ENCODE results near the gene AHNAK. TPM values are rescaled to one million over a fixed set of nuclear protein-coding genes. Genes with fewer than 3 reads are reported as not detected.
"Not testable (repeated sequence)": the region's sequence is repeated elsewhere in the genome, so short reads cannot be mapped to it uniquely, and the experiment has no call there.

Gene AHNAK
- total RNA-seq, 1 donor from 2014 or later, result 485 TPM

GRCh38 chr11:62401811-62402210 lies 144.8 kb downstream of the AHNAK start:
- peak; percentile 43 for DNase-seq (ENCODE audit: low spot score)
- intact Hi-C loops (cut with DNase I), result no loop called here

DNA sequence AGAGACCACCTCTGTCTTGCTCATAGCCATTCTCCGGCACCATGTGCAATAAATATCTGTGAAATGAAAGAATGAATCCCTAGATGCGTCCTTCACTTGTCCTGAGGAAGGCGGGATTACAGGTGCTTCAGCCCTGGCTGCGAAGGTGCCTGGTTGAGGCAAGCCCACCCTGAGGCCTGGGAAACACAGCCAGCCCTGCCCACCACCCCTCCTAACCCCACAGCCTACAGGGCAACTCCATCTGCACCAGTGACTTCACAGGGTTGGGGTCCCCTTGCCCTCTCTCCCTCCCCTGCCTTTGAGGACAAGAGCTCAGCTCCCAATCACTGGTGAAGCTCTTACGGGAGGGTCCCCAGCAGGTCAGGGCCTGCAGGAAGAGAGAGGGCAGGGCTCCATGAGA lies 145.2 kb downstream of the AHNAK start:
- intact Hi-C loops (cut with DNase I), result no loop called here
- no peak for DNase-seq (ENCODE audit: low spot score)

DNA sequence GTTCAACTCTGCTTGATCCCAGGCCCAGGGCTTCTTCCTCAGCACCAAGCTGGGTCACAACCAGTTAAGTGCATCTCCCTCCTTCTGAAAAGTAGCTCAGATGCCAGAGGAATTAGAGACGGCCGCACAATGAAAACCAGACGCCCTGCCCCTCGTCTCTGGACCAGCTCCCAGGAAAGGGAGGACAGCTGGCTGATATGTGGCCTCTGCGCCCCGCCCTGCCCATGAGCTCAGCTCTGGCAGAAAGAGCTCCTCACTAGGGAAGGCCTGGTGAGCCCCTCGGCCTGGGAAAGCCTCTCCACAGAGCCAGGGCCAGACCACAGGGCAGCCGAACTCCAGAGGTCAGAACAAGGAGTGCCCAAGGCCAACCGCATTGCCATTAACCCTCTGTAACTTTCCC lies 145.8 kb downstream of the AHNAK start:
- peak; percentile 87 for DNase-seq (ENCODE audit: low spot score)
- intact Hi-C loops (cut with DNase I), result no loop called here

DNA sequence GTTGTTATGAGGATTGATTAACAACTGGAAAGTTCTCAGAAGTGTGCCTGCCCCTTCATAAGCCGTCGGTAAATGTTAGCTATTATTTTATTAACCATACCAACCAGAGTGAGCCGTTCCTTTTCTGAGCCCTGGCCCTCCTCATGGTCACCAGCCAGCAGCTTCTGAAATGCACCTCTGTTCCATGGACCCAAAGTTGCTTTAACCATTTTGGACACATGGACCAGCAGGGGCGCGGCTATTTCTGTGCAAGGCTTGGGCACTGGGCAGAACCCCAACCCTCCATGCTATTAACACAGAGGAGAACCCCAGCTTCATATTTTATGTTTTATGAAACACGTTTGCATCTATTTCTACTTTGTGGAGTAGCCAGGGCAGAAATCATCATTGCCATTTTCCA lies 146.3 kb downstream of the AHNAK start:
- no peak for DNase-seq (ENCODE audit: low spot score)
- intact Hi-C loops (cut with DNase I), result no loop called here

DNA sequence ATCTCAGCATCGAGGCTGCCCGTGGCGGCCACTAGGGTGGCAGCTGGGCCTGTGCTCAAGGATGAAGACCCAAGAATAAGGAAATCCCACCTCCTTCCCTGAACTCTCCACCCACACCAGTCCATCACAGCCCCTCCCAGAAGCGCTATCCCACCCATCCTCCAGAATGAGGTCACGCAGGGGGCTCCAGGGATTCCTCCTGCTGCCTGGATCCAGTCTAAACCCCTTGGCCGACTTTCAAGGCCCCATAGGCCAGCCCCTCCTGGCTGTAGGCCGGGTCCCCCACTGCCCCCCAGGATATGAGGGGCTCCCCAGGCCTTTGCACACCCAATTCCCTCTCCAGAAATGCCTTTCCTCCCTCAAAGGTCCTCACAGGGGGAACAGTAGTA lies 146.7 kb downstream of the AHNAK start:
- DNase-seq (ENCODE audit: low spot score), result no peak
- intact Hi-C loops (cut with DNase I), result loop anchor here (2.0 to 5.0 kb wide), 4 partner anchors 102 to 462 kb away; no protein-coding TSS in a partner anchor

DNA sequence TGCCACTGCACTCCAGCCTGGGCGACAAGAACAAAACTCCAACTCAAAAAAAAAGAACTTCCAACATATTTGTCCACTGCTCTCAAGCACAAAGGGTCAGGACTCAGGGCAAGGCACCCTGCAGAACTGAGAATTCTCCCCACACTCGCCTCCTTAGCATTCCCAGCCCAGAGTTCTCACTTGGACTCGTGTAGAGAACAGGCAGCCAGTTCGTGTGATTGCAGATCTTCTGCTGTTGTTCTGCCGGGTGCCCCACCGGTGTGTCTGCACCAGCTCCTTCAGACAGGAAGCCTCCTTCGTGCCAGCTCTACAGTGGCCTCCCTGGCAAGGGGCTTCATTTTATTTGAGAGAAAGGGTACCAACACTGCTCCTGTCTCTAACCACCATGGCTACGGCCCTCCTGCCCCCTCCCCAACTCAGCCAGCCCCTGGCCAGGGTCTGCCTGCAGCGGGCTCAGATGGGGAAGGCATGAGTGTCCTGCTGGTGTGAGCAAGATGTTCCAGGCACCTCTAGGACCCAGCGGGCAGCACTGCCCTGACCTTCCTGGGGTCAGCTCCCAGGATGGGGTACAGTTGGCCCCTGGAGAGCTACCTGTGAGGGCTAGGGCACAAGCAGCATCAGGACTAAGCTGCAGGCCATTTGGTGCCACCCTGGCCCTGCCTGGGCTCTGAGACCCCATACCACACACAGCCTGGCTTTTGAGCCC lies 147.3 kb downstream of the AHNAK start:
- no peak for DNase-seq (ENCODE audit: low spot score)
- intact Hi-C loops (cut with DNase I), result loop anchor here (2.0 to 5.0 kb wide), 4 partner anchors 103 to 463 kb away; no protein-coding TSS in a partner anchor

GRCh38 chr11:62398011-62398994 lies 148.3 kb downstream of the AHNAK start:
- intact Hi-C loops (cut with DNase I), result loop anchor here (2.0 to 5.0 kb wide), 4 partner anchors 104 to 464 kb away; no protein-coding TSS in a partner anchor
- no peak for DNase-seq (ENCODE audit: low spot score)

DNA sequence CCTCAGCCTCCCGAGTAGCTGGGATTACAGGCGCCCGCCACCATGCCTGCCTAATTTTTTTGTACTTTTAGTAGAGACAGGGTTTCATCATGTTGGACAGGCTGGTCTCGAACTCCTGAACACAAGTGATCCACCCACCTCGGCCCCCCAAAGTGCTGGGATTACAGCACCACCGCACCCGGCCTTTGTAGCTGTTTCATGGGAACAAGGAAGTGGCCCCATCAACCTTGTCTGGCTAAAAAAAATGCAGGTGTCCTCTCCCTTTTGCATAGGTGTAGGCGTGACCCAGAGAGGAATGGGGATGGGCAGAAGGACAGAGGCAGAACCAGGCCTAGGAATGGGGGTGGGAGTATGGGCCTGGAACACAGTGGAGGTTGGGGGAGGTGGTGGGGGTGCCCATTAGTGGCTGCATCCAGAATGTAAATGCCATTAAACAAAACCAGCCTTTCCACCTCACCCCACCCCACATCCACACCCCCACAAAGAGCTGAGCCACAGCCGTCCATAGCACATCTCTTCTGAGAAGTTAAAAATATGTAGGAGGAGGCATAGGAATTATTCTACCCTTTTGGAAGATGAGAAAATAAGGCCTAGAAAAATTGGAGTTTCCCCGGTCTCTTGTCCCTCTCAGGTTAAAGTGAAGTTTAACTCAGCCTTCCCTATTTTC lies 150.6 kb downstream of the AHNAK start:
- no peak for DNase-seq (ENCODE audit: low spot score)
- intact Hi-C loops (cut with DNase I), result loop anchor here (5.0 kb wide), 3 partner anchors 106 to 466 kb away; no protein-coding TSS in a partner anchor

GRCh38 chr11:62394825-62395538 lies 151.6 kb downstream of the AHNAK start:
- DNase-seq (ENCODE audit: low spot score), result peak; percentile 85
- intact Hi-C loops (cut with DNase I), result loop anchor here (5.0 kb wide), 3 partner anchors 107 to 467 kb away; no protein-coding TSS in a partner anchor

- intact Hi-C loops (cut with DNase I), result no loop called here
- no peak for DNase-seq (ENCODE audit: low spot score)
Observed at GRCh38 chr11:62393735-62394134, 152.9 kb downstream of the AHNAK start.

GRCh38 chr11:62393061-62393611 lies 153.5 kb downstream of the AHNAK start:
- DNase-seq (ENCODE audit: low spot score), result no peak
- intact Hi-C loops (cut with DNase I), result no loop called here

DNA sequence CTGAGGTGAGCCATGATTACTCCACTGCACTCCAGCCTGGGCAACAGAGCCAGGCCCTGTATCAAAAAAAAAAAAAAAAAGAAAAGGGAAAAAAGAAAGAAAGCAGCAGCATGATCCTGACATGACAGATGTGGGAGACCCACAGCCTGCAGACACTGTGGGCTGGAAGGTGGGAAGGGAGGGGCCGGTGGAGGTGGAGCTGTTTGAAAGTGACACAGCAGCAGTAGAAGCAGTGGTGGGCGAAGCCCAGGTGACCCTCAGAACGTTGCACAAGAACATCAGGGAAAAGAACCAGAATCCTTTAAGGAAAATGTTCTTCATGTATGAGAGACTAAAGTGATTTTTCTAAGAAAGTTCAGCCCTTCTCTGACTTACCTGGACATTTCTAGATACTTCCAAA lies 154.1 kb downstream of the AHNAK start:
- intact Hi-C loops (cut with DNase I), result no loop called here
- no peak for DNase-seq (ENCODE audit: low spot score)

DNA sequence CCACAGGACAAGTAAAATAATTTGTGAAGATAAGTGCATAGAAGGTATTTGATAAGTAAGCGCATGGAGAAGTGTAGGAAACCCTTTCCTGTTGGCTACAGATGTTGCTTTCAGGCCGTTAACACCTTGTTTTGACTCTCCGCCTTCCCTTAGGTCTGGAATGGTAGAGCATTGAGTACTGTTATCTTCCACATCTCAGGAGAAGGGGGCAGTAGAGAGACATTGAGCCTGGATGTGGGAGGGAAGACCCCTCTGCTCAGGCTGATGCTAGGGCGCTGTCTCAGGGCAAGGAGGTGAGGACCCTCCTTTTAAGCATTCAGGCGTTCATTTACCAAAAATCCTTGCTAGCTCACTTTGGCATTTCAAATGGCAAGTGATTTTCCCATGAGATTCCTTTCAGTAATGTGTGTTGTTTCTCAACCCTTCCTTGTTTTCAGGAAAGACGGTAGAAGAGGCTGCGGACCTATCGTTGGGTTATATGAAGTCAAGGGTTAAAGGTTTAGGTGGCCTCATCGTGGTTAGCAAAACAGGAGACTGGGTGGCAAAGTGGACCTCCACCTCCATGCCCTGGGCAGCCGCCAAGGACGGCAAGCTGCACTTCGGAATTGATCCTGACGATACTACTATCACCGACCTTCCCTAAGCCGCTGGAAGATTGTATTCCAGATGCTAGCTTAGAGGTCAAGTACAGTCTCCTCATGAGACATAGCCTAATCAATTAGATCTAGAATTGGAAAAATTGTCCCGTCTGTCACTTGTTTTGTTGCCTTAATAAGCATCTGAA lies 154.8 kb downstream of the AHNAK start:
- intact Hi-C loops (cut with DNase I), result no loop called here
- DNase-seq (ENCODE audit: low spot score), result no peak

DNA sequence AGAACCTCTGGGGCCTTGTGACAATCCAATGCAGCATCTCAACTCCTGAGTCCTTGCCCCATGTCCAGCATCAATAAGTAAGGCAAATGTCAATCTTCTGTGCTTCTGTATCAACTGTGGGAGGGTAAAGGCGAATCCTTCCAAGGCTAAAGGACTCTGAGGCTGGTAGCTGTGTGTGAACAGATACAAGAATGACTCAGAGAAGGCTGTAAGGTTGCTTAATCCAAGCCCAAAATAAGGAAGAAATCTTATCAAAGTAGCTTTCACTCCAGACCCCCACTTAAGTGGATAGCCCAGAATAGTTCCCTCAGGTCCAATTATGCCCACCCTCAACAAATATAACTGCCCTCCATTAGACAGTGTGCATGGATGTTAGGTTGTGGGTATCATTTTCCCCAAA lies 155.9 kb downstream of the AHNAK start:
- no peak for DNase-seq (ENCODE audit: low spot score)
- intact Hi-C loops (cut with DNase I), result no loop called here

DNA sequence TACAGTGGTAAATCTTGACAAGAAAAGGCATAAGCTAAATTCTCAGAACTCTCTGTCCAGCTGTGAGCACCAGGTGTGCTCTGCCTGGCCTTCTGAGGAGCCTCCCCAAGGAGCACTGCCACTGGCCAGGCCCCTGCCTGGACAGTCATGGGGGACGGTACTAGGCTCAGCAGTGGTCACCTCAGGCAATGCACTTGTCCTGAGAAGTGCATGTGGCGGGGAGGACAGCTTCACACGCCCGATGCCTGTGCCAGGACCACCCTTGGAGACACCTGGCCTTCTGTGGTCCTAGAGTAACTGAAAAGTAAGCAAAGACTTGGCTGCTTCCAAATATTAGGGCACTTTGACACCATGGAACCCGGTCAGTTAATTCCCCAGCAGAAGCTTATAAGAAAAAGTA lies 156.4 kb downstream of the AHNAK start:
- DNase-seq (ENCODE audit: low spot score), result no peak
- intact Hi-C loops (cut with DNase I), result no loop called here

DNA sequence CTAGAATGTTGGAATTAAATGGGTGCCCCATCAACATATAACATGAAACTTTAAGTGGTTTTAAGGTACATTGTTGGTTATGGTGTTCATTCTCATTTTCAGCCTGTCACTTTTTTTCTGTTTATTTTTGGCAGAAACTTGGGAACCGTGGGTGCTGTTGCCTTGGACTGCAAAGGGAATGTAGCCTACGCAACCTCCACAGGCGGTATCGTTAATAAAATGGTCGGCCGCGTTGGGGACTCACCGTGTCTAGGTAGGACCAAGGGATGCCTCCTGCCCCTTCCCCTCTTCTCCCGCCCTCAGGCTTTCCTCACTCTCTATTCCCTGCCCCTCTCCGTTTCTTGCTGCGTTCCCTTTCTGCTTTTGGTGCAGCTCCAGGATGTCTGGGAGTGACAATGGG lies 157.6 kb downstream of the AHNAK start:
- DNase-seq (ENCODE audit: low spot score), result no peak
- intact Hi-C loops (cut with DNase I), result no loop called here

DNA sequence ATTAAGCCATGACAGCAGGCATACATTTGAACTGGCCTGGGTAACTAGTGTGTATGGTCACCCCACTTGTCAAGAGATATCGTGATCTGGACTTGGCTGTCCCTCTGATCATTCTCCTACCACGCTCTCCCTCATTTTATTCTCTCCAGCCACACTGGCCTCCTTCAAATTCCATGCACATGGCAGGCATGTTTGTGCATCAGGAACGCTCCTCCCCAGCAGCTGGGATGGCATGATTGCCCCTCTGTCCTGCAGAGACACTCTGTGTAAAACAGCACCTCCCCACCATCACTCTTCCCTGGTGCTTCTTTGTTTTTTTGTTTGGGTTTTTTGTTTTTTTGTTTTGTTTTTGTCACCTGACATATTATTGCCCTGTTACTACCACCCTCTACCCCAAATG lies 159.2 kb downstream of the AHNAK start:
- intact Hi-C loops (cut with DNase I), result no loop called here
- DNase-seq (ENCODE audit: low spot score), result no peak

DNA sequence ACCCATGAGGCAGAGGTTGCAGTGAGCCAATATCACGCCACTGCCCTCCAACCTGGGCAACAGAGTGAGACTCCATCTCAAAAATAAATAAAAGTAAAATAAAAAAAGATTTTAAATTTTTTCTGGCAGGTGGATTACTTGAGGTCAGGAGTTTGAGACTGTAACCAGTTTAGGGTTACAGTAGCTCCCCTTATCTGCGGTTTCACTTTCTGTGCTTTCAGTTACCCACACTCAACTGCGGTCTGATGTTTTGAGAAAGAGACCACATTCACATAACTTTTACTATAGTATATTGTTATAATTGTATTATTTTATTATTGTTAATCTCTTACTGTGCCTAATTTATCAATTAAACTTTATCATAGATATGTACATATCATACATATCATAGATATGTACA lies 160.5 kb downstream of the AHNAK start:
- DNase-seq (ENCODE audit: low spot score); intact Hi-C loops (cut with DNase I): not testable (repeated sequence)

Data from cardiac septum (tissue), 1 donor.